Fibroblast of pulmonary artery (primary cell): ENCODE results near the gene PLD5.

Experiments
- DNase-seq: peaks from one replicate; pipeline ENCODE4 v3.0.0-alpha.2; 2010; ENCODE audit warnings: low read depth
- H3K4me3 ChIP-seq: replicated peaks from 2 replicates; pipeline ENCODE4 v1.5.1; 2011; ENCODE audit warnings: low read depth, mild to moderate bottlenecking, control low read depth, low read length, moderate library complexity
- CTCF ChIP-seq: IDR thresholded peaks from 2 replicates; pipeline ENCODE4 v1.5.1; 2011; ENCODE audit warnings: mild to moderate bottlenecking, control low read depth, low read length, inconsistent platforms; ENCODE audit errors: missing control alignments

Gene PLD5

GRCh38 chr1:242546849-242547729 is 22.6 kb upstream of the PLD5 start:
- TF ChIP-seq CTCF = no peak
- H3K4me3 ChIP-seq = no peak overlapping the region
- DNase-seq = no peak

- no peak for DNase-seq
- no peak for TF ChIP-seq CTCF
- H3K4me3 ChIP-seq = no peak overlapping the region
Observed at GRCh38 chr1:242546441-242546840, 21.9 kb upstream of the PLD5 start.

- no peak for DNase-seq
- TF ChIP-seq CTCF = no peak
Observed at GRCh38 chr1:242544071-242544470, 19.6 kb upstream of the PLD5 start.

DNA sequence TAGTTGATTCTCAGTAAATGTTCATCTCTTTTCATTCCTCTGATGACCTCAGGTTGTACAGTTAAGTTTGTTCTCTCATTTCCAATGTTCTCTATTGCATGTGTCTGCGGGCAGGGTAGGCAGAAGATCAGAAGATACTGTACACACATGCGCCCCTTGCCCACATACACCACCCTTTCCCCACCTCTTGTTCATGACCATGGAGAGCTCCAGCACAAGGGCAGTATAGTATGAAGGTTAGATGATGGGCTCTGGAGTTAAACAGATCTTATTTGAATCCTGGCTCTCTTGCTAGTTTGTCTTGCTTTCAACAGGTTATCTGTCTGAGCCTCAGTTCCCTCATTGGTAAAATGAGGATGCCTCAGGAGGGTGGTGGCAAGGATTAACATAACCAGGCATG is 17.8 kb upstream of the PLD5 start:
- no peak for DNase-seq
- TF ChIP-seq CTCF = no peak
- H3K4me3 ChIP-seq = no peak overlapping the region

More at GRCh38 chr1:242544071-242544470, 19.6 kb upstream of the PLD5 start:
- H3K4me3 ChIP-seq = no peak overlapping the region

DNA sequence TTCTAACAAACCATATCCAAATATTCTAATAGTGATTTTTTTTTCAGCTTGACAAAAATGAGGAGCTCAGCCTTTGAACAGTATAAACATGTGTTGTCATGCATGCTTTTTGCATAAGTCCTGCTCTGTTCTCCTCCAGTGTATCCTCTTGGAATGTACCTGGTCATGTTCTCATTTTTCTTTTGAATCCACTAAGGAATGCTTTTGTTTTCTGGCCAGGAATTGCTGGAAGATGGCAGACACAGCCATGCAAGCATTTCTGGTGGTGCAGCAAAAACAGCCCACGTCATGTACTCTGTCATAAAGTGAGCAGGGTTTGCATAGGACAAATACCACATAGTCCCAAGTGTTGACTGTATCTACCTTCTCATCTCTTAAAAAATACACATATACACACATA is 11.5 kb upstream of the PLD5 start:
- no peak for TF ChIP-seq CTCF
- DNase-seq = no peak
- no peak overlapping the region for H3K4me3 ChIP-seq

DNA sequence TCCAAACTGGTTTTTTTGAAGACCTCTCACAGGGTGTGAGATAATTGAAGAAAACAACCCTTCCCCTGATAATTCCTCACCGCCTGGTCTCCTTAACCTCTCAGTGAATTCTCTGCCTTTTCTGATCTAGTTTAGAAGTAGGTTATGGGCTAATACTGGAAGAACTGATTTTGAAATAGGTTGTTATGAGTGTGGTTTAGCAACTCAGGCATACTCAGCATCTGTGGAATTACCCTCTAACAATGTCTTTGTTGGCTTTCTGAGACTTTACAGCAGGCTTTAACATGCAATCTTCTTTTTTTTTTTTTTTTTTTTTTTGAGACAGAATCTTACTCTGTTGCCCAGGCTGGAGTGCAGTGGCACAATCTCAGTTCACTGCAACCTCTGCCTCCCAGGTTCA is 10.3 kb upstream of the PLD5 start:
- H3K4me3 ChIP-seq = no peak overlapping the region
- no peak for TF ChIP-seq CTCF
- no peak for DNase-seq

DNA sequence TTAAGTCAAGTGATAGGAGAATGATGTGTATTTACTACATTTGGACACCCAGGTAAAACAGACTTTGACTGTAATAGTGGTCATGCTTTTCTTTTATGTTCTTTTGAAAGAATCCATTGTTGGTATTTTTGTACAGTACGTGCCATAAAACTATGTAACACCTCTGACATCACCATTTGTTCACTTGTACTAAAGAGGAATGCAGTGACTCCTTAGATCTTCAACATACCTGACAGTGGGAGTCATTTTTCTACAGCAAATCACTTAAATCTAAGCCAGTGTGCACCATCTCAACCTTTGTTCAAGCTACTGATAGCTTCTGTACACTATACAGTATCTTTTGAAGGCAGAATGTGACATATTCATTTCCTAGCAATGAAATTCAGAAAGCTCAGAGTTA is 6.3 kb upstream of the PLD5 start:
- DNase-seq = no peak
- no peak overlapping the region for H3K4me3 ChIP-seq
- no peak for TF ChIP-seq CTCF
